NCI-H2029 treated with DMSO at 0.1 percent for 48 hours (cell line): ENCODE data around the gene LRRC4C.
"Not testable (repeated sequence)": the region's sequence is repeated elsewhere in the genome, so short reads cannot be mapped to it uniquely, and the experiment has no call there.

ENCODE experiments used
- DNase-seq: peaks from one replicate; lab custom pipeline; 2025; lab: John Stamatoyannopoulos, UW

The LRRC4C gene

DNA sequence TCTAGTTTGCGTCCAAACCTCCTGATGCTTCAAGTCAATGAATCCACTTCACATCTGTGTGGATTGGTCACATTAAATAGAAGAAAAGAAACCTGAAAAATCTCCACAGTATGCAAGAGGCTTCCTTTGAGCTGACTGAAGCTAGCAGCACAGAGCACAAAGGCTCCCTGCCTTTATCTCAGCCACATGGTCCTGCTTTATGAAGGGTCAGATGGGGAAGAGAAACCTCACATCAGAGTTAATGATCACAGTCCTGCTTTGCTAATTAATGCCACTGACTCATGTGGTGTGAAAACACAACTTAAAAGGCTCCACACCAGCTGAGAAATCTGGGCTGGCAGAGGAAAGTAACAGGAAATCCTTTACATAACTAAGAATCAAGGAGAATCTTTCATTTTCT lies 1291.0 kb downstream of the LRRC4C start:
- DNase-seq, result no peak

DNA sequence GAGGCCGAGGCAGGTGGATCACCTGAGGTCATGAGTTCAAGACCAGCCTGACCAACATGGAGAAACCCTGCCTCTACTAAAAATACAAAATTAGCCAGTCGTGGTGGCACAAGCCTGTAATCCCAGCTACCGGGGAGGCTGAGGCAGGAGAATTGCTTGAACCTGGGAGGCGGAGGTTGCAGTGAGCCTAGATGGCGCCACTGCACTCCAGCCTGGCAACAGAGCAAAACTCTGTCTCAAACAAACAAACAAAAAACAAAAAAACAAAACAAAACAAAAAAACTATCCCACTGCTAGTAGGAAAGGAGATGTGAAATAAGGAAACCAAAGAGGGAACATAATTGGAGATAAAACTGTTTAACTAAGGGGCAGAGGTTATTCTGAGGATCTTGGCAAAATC lies 1291.6 kb downstream of the LRRC4C start:
- not testable (repeated sequence) for DNase-seq

DNA sequence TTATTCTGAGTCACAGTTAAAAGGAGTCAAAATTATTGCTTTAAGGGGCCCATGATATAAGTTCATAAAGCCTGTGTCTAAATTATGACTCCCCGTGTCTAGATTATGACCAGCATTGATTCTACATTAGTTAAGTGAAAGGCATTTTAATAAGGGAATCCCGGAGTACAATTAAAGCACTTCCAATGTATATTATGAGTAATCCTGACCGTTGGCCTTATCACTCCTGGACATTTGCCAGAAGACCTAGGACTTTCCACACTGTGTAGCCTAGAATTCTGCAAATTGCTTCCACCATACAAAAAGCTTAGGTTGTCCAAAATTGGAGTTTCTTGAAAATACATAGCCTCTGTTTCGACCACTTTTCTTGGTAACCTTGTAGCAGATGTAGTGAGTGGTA lies 1292.6 kb downstream of the LRRC4C start:
- no peak for DNase-seq

DNA sequence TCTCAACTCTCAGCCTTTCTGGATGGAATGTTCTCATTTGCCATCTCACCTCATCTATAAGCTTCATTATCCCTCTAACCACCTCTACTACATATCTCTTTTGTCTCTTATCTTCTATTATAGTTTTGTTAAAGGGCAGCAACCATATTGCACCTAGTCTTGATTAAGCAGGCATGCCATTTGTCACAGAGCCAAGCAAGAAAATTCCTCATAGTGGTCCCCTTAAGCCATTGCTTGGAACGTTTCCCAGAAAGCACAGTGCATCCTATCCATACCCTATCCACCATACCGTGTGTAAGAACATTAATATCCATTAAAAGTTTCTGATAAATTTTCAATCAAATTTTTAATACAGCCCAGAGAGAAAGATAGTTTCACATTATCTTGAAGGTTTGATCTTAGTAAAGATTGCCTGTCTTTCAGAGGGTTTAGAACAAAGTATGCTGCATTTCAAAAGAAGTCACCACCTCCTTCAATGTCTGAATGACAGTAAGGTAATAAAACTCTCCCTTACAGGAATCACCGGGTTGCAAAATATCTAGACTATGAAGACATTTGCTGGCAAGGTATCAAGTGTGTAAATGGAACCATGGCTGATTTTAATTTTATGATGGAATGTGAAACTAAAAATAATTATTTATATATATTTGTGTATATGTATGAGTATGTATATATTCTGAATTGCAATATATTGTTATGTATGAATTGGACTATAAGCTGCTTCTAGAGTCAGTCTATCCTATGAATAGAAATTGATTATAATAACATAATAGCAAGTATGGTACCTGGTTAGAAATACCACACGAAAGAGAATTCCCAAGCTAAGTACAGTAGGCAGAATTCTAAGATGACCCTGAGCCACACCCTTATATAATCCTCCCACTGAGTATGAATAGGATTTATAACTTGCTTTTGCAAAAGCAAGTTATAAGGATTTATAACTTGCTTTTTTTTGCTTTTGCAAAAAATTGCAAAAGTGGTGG lies 1296.3 kb downstream of the LRRC4C start:
- no peak for DNase-seq

DNA sequence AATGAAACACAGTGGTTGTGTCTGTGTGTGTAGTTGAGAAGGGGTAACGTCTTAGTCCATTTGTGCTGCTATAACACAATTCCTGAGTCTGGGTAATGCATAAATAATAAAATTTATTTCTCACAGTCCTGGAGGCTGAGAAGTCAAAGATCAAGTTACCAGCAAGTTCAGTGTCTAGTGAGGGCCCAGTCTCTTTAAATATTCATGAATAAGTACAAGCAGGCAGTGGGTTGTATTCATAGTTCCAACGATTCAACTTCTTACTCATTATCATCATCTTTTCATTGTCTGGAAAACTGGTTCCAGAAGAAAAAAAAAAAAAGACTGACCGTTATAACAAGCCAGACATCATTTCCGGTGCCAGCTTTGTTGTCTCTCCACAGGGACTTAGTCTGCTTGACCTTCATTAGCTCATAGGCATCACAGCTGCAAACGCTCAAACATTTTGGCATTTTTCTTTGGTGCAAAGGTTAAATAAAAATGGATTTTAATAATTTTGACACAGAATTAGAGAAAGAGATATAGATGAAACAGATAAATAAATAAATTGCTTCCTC lies 1297.5 kb downstream of the LRRC4C start:
- no peak for DNase-seq

DNA sequence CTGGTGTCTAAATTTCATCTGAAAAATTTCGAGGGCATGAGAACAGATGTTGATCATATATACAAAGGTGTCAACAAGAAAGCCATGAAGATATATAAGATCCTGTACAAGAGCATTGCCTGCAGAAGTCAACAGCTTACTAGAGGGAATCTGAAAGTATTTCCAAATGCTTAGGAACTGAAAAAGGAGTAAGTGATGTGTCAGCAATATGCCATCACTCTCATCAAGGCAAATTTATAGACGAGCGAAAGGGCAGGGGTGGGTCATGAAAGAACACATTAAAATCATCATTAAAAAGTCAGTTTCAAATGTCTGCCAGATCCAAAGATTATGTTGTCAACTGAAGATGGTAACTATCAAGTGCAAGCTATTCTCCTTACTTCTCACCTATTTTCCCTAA lies 1299.0 kb downstream of the LRRC4C start:
- no peak for DNase-seq

DNA sequence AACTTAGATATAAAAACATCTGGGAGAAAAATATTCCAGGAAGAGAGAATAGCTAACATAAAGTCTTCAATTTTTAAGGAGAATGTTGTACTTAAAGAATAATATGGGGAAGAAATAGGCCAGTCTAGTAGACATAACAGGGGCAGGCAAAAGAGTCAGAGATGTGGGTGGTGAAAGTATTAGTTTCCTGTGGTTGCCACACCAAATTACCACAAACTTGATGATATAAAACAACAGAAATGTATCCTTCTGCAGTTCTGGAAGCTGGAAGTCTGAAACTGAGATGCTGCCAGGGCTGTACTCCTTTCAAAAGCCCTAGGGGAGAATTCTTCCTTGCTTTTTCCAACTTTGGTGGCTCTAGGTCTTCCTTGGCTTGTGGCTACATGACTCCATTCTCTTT lies 1309.7 kb downstream of the LRRC4C start:
- no peak for DNase-seq

DNA sequence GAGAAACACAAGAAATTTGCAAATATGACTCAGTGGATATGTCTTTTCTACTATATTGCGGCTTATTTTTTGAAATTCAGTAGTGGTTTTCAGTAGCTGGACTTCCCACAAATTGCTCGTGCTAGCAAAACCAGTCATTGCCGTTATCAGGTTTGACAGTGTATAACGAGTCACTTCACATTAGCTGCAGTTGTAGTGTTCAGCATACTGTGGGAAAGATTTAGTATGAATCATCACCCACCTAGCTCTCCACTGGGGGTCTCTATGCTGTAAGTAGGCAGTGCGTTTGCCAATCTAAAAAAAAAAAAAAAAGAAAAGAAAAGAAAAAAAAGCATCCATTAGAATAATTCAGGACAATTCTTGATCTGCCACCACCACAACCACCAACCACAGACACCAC lies 1318.9 kb downstream of the LRRC4C start:
- DNase-seq, result no peak

DNA sequence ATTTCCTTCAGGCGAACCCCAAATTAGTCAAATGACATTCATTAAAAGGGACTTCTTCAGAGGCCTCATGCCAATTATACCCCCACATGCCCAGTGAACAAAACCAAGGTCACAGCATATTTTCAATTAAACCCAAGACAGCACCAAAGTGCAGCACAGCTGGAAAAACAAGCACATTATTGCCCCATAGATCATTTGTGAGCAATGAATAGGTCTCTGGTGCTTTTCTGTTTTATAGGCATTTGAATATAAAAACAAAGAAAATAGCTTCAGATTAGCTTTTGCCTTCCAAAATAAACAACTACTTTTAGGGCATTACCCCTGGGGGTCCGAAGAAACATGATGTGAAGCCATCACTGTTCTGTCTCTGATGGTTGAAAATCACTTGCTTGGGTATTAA lies 1319.9 kb downstream of the LRRC4C start:
- no peak for DNase-seq

DNA sequence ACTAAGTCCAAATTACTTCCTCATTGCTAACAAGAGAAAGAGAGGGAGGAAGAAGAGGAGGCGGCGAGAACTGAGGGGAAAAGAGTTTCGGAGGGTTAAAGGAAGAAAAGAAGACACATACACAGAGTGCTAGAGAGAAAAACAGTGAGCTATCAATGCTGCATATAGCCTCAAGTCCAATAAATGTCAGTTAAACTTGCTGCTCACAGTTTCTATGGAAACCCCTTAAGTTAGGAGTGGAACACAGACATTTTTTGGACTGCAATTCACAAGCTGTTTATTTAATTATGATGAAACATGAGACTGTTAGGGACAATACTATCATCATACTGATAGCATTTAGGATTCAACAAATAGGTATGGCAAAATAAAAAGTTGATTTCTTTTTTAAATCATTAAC lies 1320.4 kb downstream of the LRRC4C start:
- DNase-seq, result no peak

DNA sequence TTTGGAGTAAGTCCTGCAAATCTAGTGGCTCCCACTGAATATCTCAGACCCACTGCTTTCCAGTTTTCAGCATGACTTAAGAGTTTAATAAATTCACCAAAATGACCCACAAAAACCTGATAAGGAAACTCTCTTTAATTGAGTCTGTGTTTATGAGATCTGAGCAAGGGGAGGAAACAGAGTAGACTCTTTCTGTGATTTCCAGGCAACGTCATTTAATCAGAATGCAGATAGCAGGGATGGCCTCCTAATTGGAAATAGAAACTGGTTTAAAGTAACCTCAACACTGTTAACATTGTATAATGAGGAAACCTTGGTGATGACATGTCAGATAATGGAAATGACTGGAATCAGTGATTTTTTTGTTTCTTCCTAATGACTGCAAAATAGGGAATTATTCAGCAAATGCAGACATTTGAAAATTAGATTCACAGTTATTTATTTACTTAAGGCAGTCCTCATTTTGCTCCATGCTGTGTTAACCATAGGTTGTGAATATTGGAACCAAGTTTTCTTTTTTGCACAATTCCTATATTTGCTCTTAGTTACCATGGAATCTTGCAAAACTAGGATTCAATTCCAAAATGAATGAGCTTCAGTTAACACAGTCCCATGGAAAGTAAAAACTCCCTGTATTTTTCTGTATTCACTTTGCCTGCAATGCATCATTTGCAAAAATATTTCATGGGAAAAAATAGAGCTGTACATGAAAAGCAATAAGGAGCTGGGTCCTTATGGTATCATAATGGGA lies 1324.5 kb downstream of the LRRC4C start:
- DNase-seq, result no peak

DNA sequence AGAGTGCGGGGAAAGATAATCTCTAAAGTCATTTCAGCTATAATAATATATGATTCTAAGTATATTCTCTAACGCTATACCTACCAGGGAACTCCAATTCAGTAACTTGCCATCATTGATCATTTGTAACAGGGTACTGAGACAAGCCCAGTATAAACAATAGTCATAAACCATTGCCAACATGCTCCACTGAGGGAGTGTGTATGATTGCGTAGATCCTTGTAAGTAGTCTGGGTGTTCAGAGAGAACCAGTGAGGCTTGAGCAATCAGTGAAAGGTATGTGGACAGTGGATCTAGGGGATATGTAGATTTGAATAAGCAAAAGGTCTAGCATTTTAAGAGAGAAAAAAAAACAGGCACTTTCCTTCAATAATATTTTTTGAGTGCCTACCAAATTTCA lies 1326.0 kb downstream of the LRRC4C start:
- DNase-seq, result no peak

DNA sequence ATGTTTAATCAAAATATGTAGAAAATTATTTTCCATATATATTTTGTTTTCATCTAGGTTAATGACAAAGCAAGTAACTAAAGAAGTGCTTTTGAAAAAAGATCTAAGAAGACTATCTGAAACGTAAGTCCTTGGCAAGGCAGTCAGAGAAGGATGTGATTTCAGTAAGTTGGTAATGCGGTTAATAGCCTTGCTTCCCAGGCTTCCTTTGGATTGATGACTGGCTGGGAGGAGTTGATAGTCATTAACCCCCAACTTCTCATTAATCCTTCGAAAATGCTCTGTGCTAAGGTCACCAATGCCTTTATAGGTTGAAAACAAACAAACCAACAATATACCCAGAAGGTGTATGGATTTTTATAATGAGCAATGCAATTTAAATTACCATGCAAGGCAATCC lies 1326.5 kb downstream of the LRRC4C start:
- DNase-seq, result no peak

DNA sequence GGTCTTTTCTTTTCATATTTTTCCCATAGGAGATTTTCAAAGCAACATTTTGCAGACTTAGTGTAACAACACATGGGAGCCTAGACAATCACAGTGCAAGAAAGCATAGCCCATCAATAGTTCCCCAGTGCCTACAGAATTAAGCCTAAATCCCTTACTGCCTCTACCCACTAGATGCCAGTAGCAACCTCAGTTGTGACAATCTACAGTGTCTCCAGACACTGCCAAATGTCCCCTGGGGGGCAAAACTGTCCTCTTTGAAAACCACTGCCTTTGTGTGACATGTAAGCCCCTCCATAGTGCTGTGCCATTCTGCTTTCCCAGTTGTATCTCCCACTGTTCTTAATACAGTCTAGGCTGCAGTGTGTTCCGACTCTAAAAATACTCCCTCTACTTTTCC lies 1329.0 kb downstream of the LRRC4C start:
- DNase-seq, result no peak

DNA sequence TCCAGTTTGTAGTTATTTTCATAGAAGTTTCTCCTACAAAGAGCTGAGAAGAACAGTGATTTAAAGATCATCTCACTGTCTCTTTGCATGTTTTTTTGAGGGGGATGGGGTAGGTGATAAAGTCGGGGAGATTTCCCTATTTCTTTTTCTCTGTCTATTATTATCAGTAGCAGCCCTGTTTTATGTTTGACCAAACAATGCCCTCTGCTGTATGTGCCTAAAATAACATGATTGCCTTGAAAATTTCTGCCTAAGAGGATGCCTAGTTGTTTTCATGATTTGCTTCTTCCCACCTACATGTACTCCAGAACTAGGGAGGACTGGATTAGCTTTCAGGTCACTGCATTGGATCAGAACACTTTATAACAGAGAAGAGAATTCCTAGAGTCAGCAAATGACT lies 1330.2 kb downstream of the LRRC4C start:
- no peak for DNase-seq

DNA sequence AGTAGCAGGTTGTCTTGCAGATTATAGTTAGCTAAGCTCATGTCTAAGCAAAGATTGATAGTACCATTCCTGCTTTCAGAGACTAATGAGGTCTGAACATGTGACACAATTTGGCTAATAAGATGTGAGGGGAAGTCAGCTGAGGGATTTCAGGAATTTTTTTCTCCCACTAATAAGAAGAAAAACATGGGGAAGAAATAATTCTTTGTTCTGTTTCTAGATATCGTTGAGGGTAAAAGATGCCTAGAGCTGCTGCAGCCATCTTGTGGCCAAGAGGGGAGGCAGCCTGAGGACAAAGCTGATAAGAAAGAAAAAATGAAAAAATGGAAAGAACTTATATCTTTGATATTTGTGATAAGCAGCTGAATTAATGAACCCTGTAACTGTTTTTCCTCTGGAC lies 1334.4 kb downstream of the LRRC4C start:
- DNase-seq, result no peak

DNA sequence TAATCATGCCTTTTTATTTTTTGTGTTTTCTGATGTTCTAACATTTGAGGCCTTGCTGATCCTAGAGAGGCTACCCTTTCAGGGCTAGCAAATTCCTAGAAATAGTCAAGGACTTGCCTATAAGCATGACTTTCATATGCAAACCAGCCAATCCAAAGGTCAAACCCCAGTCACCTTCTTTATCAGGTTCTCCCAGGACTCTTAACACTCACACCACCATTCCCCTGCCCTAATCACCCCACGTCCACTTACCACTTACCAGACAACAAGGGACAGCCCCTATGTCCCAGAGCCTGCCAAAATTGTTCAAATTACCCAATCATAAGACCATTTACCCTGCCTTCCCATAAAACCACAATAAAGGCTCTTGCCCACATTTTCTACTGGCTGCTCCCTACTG lies 1339.8 kb downstream of the LRRC4C start:
- no peak for DNase-seq

DNA sequence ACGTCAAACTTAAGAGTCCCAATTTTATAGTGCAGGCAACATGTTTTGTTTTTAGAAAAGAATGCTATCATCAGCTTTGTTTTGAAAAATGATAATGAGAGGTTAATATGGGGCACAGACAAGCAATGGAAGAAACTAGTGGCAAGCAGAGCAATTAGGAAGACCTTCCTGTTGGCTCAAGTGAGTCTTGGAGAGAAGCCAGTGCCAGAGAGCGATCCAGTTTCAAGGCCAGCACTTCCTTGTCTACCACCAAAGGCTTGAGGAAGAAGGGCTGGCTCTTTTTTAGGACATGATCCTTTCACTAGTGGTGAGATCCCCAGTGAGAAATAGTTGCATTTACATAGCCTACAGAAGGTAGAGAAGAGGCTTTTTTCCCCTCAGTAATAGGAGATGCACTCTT lies 1340.7 kb downstream of the LRRC4C start:
- DNase-seq, result peak; percentile 63

DNA sequence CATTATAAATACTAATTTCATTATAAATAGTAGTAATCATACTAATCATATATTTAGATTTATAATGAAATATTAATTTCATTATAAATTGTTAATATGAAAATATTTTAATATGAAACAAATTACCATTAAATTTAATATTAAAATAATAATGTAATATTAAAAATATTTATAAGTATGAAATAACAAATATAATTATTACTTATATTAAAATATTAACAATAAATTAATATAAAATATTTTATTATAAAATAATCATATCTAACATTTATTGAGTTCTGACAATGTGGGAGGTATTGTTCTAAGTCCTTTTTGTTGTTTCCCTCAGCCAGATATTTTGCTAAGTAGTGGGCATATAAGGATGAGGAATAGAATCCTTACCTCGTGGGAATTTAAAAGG lies 1341.4 kb downstream of the LRRC4C start:
- no peak for DNase-seq

DNA sequence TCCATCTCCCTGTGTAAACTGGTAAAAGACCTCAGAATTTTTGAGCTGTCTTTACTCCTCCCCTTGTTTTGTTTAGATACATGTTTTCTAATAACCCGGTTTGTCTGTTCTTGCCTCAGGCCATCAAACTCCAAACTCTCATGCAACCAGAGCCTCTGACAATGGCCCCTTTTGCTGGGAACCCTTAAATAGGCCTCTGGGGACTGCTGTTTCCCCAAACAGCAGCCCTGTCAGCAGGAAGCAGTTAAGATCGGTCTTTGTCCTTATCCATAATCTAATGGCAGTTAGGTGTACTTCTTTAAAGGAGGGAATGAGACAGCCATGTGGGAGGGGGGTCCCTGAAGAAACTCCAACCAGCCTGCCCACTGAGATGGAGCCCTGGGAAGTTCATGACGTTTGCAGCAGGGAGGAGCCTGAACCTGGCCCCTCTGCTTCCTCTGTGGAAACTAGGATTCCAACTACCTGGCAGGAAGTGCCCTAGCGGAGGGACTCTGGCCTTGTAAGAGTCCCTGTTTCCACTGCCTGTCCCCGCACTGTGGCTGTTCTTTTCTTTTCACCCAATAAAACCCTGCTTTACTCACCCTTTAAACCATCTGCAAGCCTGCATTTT lies 1354.4 kb downstream of the LRRC4C start:
- no peak for DNase-seq

DNA sequence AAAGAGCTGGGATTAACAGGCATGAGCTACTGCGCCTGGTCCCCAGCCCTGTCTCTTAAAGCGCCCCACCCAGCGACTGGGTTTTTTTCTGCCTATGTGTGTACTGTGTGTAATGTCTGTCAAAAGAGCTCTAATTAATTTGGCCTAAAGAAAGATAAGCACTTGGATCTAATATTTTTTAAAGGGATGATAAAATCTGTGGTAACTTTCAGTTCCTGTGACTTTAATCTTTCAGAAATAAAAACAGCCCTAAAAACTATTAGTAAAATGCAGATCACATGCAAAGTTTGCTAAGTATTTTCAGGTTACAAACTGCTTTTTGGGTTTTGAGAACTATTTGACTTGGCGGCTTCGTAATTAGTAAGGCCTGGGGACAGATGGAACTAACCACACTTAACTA lies 1358.7 kb downstream of the LRRC4C start:
- DNase-seq, result no peak

DNA sequence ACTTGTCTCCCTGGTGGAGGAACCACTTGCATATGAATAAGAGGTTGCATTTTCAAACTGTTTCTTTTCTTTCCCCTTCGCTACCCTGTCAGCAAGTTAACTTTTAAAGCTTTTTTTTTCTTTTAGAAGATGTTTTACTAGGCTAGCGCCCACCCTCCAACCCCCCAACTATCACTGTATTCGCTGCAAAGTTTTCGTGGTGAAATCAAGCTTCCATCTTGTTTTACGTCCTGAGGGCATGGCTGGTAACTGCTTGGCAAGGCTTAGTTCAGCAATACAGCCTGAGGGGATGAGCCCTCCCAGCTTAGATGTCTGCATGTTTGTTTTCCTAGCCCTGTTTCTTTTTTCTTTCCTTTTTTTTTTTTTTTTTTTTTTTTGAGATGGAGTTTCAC lies 1359.3 kb downstream of the LRRC4C start:
- no peak for DNase-seq
